NCI-H526 (cell line): ENCODE measurements around the gene FREY1.

Source experiments
- DNase-seq, 2 experiments: peaks; one replicate each; lab custom pipeline; 2025; lab: John Stamatoyannopoulos, UW

Gene FREY1

GRCh38 chr11:45906965-45907611, at the start of gene FREY1:
TSS of gene FREY1 (minus strand) at chr11:45907271. CDS start at chr11:45907245, 26 bp downstream.
- no peak for DNase-seq

GRCh38 chr11:45949992-45950407, 42.9 kb upstream of the FREY1 start:
- DNase-seq, result no peak

GRCh38 chr11:45948356-45948755, 41.3 kb upstream of the FREY1 start:
- no peak for DNase-seq

GRCh38 chr11:45947885-45948284, 40.8 kb upstream of the FREY1 start:
- no peak for DNase-seq

GRCh38 chr11:45945397-45945999, 38.4 kb upstream of the FREY1 start:
- no peak for DNase-seq

GRCh38 chr11:45942381-45942780, 35.3 kb upstream of the FREY1 start:
- DNase-seq, result no peak

- no peak for DNase-seq
Observed at GRCh38 chr11:45941285-45941684, 34.2 kb upstream of the FREY1 start.

- DNase-seq, result no peak
Observed at GRCh38 chr11:45939836-45940235, 32.8 kb upstream of the FREY1 start.

- no peak for DNase-seq
Observed at GRCh38 chr11:45937916-45938315, 30.8 kb upstream of the FREY1 start.

GRCh38 chr11:45936511-45937054, 29.5 kb upstream of the FREY1 start:
- DNase-seq, result no peak

- no peak for DNase-seq
Observed at GRCh38 chr11:45935349-45936064, 28.4 kb upstream of the FREY1 start.

- no peak for DNase-seq
Observed at GRCh38 chr11:45934580-45935318, 27.7 kb upstream of the FREY1 start.

GRCh38 chr11:45933846-45934579, 26.9 kb upstream of the FREY1 start:
- no peak for DNase-seq

GRCh38 chr11:45933131-45933831, 26.2 kb upstream of the FREY1 start:
- no peak for DNase-seq

- DNase-seq, result no peak
Observed at GRCh38 chr11:45932217-45932616, 25.1 kb upstream of the FREY1 start.

- DNase-seq, result no peak
Observed at GRCh38 chr11:45931739-45932138, 24.7 kb upstream of the FREY1 start.

- DNase-seq, result no peak
Observed at GRCh38 chr11:45930951-45931570, 24.0 kb upstream of the FREY1 start.

- DNase-seq, result peak in 1 of 2 experiments; percentile 63
Observed at GRCh38 chr11:45930031-45930794, 23.1 kb upstream of the FREY1 start.

- no peak for DNase-seq
Observed at GRCh38 chr11:45929486-45930030, 22.5 kb upstream of the FREY1 start.
